Cardiac fibroblast (primary cell): Measurements from ENCODE around the gene KRTAP4-1.
"Not testable (repeated sequence)": the region's sequence is repeated elsewhere in the genome, so short reads cannot be mapped to it uniquely, and the experiment has no call there.

Source experiments
- DNase-seq, 2 donors: peaks; one replicate each; pipeline versions ENCODE4 v3.0.0 to v3.0.0-alpha.2; 2010; ENCODE audit warnings: low read depth in 2 of 2
- H3K4me3 ChIP-seq, 2 donors: replicated peaks in 1 of 2; 1 replicate in 1 of 2; 2 replicates in 1 of 2; pipeline ENCODE4 v1.5.1; 2011; ENCODE audit warnings: low read depth in 2 of 2, low read length in 2 of 2, mild to moderate bottlenecking in 2 of 2, moderate library complexity in 1 of 2
- TF ChIP-seq, protein P1 (sequence below): IDR thresholded peaks from one replicate; pipeline ENCODE4 v1.5.1; 2011; ENCODE audit warnings: low read depth, mild to moderate bottlenecking, low read length, inconsistent platforms

Gene KRTAP4-1

DNA sequence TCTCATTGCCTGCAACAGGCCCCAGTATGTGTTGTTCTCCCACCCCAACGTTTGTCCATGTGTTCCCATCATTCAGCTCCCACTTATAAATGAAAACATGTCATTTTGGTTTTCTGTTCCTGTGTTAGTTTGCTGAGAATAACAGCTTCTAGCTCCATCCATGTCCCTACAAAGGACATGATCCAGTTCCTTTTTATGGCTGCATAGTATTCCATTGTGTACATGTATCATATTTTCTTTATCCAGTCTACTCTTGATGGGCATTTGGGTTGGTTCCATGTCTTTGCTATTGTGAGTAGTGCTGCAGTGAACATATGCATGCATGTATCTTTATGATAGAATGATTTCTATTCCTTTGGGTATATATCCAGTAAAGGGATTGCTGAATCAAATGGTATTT is 31.0 kb upstream of the KRTAP4-1 start:
- TF ChIP-seq, protein P1, sequence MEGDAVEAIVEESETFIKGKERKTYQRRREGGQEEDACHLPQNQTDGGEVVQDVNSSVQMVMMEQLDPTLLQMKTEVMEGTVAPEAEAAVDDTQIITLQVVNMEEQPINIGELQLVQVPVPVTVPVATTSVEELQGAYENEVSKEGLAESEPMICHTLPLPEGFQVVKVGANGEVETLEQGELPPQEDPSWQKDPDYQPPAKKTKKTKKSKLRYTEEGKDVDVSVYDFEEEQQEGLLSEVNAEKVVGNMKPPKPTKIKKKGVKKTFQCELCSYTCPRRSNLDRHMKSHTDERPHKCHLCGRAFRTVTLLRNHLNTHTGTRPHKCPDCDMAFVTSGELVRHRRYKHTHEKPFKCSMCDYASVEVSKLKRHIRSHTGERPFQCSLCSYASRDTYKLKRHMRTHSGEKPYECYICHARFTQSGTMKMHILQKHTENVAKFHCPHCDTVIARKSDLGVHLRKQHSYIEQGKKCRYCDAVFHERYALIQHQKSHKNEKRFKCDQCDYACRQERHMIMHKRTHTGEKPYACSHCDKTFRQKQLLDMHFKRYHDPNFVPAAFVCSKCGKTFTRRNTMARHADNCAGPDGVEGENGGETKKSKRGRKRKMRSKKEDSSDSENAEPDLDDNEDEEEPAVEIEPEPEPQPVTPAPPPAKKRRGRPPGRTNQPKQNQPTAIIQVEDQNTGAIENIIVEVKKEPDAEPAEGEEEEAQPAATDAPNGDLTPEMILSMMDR = no peak
- no peak overlapping the region for H3K4me3 ChIP-seq
- DNase-seq = no peak

DNA sequence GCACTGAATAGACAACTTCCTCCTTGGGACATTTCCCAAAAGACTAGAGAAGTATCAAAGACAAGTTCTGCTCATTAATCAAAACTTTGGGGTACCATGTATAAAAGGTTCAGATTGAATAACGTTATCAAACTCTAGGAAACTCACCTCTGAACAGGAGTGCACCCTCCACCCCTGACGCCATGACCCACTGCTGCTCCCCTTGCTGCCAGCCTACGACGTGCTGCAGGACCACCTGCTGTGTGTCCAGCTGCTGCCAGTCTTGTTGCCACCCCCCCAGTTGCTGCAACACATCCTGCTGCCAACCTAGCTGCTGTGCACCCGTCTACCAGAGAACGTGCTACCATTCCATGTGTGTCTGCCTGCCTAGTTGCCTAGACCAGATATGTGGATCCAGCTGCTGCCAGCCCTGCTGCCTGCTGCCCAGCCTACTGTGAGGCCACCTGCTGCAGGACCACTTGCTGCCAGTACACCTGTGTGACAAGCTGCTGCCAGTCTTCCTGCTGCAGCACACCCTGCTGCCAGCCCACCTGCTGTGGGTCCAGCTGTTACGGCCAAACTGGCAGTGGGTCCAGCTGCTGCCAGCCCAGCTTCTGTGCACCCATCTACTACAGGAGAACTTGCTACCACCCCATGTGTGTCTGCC is 27.9 kb upstream of the KRTAP4-1 start:
- no peak for DNase-seq
- H3K4me3 ChIP-seq = no peak overlapping the region
- TF ChIP-seq, protein P1 = no peak

DNA sequence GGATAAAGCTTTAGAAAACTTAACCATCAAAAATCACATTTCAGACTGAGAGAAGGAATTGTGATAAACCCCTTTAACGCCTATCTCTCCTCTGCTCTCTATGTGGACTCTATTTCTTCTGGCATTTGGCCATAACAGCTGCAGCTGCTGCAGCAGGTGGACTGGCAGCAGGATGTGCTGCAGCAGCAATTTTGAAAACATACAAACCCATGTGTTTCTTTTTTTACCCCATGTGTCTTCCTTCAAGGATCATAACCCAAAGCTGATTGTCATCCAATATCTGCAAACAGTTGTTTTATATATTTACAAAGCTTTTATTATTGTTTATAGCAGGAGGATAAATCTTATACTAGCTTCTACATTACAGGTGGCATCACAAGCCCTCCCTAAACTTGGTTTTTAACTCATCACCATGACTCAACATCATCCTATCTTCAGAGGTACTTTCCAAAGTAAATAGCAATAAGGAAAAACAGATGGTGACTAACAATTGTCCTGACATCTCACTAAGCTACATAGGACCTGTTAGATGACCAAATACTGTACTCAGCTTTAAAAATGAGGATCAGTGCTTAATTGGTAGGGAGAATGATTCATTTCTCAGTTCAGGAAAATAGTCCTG is 27.2 kb upstream of the KRTAP4-1 start:
- no peak overlapping the region for H3K4me3 ChIP-seq
- peak in 1 of 2 donors; percentile 36 for DNase-seq
- TF ChIP-seq, protein P1 = no peak

DNA sequence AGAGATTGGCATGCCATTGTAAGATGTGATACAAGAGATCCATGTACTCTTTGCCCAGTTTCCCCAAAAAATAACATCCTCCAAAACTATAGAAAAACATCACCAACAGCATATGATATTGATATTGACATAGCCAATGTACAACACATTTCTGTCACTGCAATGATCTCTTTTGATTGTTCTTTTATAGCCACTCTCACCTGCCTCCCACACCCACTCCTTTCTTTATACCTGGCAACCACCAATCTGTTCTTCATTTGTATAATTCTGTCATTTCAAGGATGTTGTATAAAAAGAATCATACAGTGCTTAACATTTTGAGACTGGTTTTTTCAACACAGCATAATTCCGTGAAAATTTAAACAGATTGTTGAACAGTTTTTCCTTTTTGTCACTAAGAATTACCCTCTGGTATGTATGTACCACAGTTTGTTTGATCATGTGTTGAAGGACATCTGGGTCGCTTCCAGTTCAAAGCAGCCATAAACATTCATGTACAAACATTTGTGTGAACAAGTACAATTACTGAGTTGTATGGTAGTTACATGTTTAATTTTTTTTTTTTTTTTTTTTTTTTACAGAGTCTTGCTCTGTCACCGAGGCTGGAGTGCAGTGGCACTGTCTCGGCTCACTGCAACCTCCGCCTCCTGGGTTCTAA is 14.8 kb upstream of the KRTAP4-1 start:
- TF ChIP-seq, protein P1 = no peak
- no peak overlapping the region for H3K4me3 ChIP-seq
- no peak for DNase-seq

DNA sequence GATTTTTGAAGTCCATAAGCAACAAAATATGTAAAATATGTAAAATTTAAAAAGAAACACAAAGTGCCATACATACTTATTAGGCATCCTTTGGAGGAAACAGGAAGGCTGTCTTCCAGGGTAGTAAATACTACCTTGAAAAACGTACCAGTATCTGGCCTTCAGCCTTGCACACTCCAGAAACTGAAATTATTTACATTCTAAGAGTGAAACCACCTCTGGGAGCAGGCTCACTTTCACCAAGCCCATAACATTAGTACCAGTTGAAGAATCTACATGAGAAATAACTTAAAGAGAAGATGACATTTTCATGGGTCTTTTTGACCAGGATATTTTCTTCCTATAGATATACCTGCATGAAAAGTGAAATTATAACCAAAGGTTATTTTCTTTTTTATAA is 11.4 kb upstream of the KRTAP4-1 start:
- TF ChIP-seq, protein P1 = no peak
- no peak for DNase-seq
- H3K4me3 ChIP-seq = no peak overlapping the region

DNA sequence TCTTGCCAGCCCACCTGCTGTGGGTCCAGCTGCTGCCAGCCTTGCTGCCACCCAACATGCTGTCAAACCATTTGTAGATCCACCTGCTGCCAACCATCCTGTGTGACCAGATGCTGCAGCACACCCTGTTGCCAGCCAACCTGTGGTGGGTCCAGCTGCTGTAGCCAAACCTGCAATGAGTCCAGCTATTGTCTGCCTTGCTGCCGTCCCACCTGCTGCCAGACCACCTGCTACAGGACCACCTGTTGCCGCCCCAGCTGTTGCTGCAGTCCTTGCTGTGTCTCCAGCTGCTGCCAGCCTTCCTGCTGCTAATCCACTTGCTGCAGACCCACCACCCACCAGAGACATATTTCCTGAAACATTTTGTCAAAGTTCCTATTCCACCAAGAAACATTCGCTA is 5.6 kb upstream of the KRTAP4-1 start:
- no peak for DNase-seq
- no peak overlapping the region for H3K4me3 ChIP-seq
- TF ChIP-seq, protein P1 = no peak

DNA sequence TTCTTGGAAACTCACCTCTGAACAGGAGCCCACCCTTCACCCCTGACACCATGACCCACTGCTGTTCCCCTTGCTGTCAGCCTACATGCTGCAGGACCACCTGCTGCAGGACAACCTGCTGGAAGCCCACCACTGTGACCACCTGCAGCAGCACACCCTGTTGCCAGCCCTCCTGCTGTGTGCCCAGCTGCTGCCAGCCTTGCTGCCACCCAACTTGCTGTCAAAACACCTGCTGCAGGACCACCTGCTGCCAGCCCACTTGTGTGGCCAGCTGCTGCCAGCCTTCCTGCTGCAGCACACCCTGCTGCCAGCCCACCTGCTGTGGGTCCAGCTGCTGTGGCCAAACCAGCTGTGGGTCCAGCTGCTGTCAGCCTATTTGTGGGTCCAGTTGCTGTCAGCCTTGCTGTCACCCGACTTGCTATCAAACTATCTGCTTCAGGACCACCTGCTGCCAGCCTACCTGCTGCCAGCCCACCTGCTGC is 5.2 kb upstream of the KRTAP4-1 start, which contains the start of gene KRTAP9-1:
TSS of gene KRTAP9-1 (plus strand) at position 51 of the 482 bp plus-strand sequence. CDS start at position 51, 0 bp downstream.
- not testable (repeated sequence) for H3K4me3 ChIP-seq, DNase-seq
